Upper lobe of left lung (tissue), 6 donors: ENCODE results near the gene CDH11. TPM values are rescaled to one million over a fixed set of nuclear protein-coding genes. Genes with fewer than 3 reads are reported as not detected.

Experiments
- ATAC-seq, 2 donors: fragments of 200-7000 bp; cut with Tn5 transposase; one replicate each; pipeline ENCODE4 v1.9.1; 2022; ENCODE audit warnings: mild to moderate bottlenecking in 2 of 2, moderate library complexity in 2 of 2; ENCODE audit not compliant: low FRiP score in 2 of 2
- DNase-seq, 2 donors: peaks; one replicate each; pipeline ENCODE4 v3.0.0-alpha.2; 2019 to 2020
- H3K27ac ChIP-seq, 4 donors: fragments of 200-600 bp; sonication (generic); one replicate each; pipeline ENCODE4 v1.5.1; 2016 to 2019
- H3K27me3 ChIP-seq, 4 donors: fragments of 200-600 bp; sonication (generic); one replicate each; pipeline ENCODE4 v1.5.1; 2017 to 2019
- H3K36me3 ChIP-seq, 4 donors: fragments of 200-600 bp; sonication (generic); one replicate each; pipeline ENCODE4 v1.5.1; 2016 to 2019
- H3K4me1 ChIP-seq, 4 donors: fragments of 200-600 bp; sonication (generic); one replicate each; pipeline ENCODE4 v1.5.1; 2018 to 2019
- H3K4me3 ChIP-seq, 4 donors: fragments of 200-600 bp; sonication (generic); one replicate each; pipeline ENCODE4 v1.5.1; 2017 to 2019; ENCODE audit warnings: mild to moderate bottlenecking in 2 of 4, moderate library complexity in 1 of 4
- H3K9me3 ChIP-seq, 4 donors: fragments of 200-600 bp; sonication (generic); one replicate each; pipeline ENCODE4 v1.5.1; 2018 to 2019
- CTCF ChIP-seq, 6 experiments: fragments of 450-650 bp in 4 of 6; fragments of 200-600 bp in 2 of 6; sonication (generic) in 2 of 6; IDR thresholded peaks; one replicate each; pipeline ENCODE4 v1.5.1; 2016 to 2019; ENCODE audit warnings: antibody characterized with exemption in 6 of 6
- EP300 ChIP-seq, 4 donors: sonication (generic); formaldehyde crosslinking; IDR thresholded peaks; one replicate each; pipeline ENCODE4 v1.5.1; 2017; ENCODE audit warnings: antibody characterized with exemption in 4 of 4, control low read depth in 2 of 4
- POLR2A ChIP-seq, 4 donors: fragments of 450-650 bp; IDR thresholded peaks; one replicate each; pipeline ENCODE4 v1.5.1; 2016 to 2017; ENCODE audit warnings: antibody characterized with exemption in 4 of 4, mild to moderate bottlenecking in 2 of 4
- POLR2AphosphoS5 ChIP-seq, 2 donors: sonication (generic); formaldehyde crosslinking; IDR thresholded peaks; one replicate each; pipeline ENCODE4 v1.5.1; 2017; ENCODE audit warnings: antibody characterized with exemption in 2 of 2
- WGBS, 2 donors: methylation state at CpG; one replicate each; pipeline ENCODE4 v1.1.5; 2017 to 2018; 5-methylcytosine and 5-hydroxymethylcytosine counted together
- total RNA-seq, 6 donors: library from RNA; depleted of rRNA in 4 of 6; stranded (reverse); fragments of >200 nt in 4 of 6; gene quantifications; one replicate each; pipeline versions ENCODE4 v1.1.0 to v1.2.1, GENCODE V29; 2016 to 2021
- donor health status: DM: no; HTN: no; CAD: no; lungs with moderate emphysema.
- donor health status: DM: no; HTN: yes; CAD: no; lungs with severe emphysema.

Gene CDH11
- total RNA-seq, 6 donors from 2014 or later: 20.9 to 164 (median 74.2) TPM

GRCh38 chr16:65116216-65116615 is 5.6 kb downstream of the CDH11 start:
- Histone ChIP-seq H3K4me3 (no peak overlapping the region), H3K27ac (peak overlapping the region in 1 of 4 donors; percentile 4), H3K4me1 (peaks cover 0 to 7% (median 0%) of the 10 kb centered on the region in 4 donors), H3K36me3 (no peaks in the 10 kb centered on the region), H3K9me3 (no peaks in the 10 kb centered on the region), H3K27me3 (peaks cover 0 to 2% (median 0%) of the 10 kb centered on the region in 4 donors)
- WGBS, 2 donors: 66 to 70% methylated on average over 4 of the region's 4 CpGs
- ATAC-seq (no peak), DNase-seq (no peak)
- TF ChIP-seq CTCF (IDR thresholded peaks at IDR 0.05): no peak
- TF ChIP-seq POLR2AphosphoS5 (IDR thresholded peaks at IDR 0.05): no peak
- TF ChIP-seq POLR2A (IDR thresholded peaks at IDR 0.05): no peak
- TF ChIP-seq EP300 (IDR thresholded peaks at IDR 0.05): no peak

DNA sequence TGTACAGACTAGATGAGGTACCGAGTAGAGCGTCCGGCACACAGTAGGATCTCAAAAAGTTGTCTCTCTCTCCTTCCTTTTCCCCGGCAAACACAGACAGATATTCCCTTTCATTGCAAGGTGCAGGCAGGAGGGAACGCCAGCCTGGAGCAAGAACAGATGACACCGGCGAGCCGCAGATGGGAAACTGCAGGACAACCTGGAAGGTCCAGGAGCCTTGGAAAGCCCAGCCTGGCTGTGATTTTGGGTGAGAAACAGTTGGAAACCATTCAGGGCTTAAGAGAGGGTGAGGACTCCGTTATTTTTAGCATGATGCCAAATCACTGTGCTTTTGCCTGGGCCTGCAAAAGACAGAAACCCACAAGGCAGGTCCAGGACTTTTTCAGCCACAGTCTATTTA is 7.3 kb downstream of the CDH11 start:
- Histone ChIP-seq H3K9me3 (no peaks in the 10 kb centered on the region), H3K27me3 (no peaks in the 10 kb centered on the region), H3K4me1 (no peaks in the 10 kb centered on the region), H3K27ac (no peak overlapping the region), H3K36me3 (no peaks in the 10 kb centered on the region), H3K4me3 (no peak overlapping the region)
- DNase-seq (no peak), ATAC-seq (no peak)
- WGBS, 2 donors: 84 to 85% methylated on average over 9 of the region's 9 CpGs
- TF ChIP-seq POLR2A (IDR thresholded peaks at IDR 0.05): no peak
- TF ChIP-seq POLR2AphosphoS5 (IDR thresholded peaks at IDR 0.05): no peak
- TF ChIP-seq CTCF (IDR thresholded peaks at IDR 0.05): no peak
- no peak for TF ChIP-seq EP300 (IDR thresholded peaks at IDR 0.05)

- ATAC-seq (no peak), DNase-seq (no peak)
- Histone ChIP-seq H3K4me3 (no peak overlapping the region), H3K27ac (no peak overlapping the region), H3K27me3 (no peaks in the 10 kb centered on the region), H3K36me3 (no peaks in the 10 kb centered on the region), H3K9me3 (no peaks in the 10 kb centered on the region), H3K4me1 (no peaks in the 10 kb centered on the region)
- WGBS, 2 donors: 89 to 91% methylated on average over 5 of the region's 5 CpGs
- no peak for TF ChIP-seq CTCF (IDR thresholded peaks at IDR 0.05)
- TF ChIP-seq POLR2A (IDR thresholded peaks at IDR 0.05): no peak
- no peak for TF ChIP-seq EP300 (IDR thresholded peaks at IDR 0.05)
- TF ChIP-seq POLR2AphosphoS5 (IDR thresholded peaks at IDR 0.05): no peak
Observed at GRCh38 chr16:65113441-65113840, 8.4 kb downstream of the CDH11 start.

DNA sequence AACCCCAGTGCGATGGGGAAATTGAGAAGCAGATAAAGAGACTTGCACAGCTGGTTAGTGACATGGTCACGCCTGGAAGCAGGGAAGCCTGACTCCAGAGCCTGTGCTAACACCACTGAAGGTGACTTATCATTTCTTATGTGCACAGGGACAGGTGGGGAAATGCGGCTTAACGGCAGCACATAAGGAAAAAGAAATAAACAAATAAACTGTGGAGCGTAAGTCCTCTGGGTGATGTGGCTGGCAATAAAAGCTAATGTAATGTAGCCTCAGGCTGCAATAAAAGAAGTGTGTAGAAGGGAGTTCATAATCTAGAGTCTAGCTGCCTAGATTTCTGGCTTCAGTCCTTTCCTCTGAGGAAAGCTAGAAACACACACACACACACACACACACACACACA is 10.6 kb downstream of the CDH11 start:
- ATAC-seq (no peak), DNase-seq (no peak)
- Histone ChIP-seq H3K4me1 (no peaks in the 10 kb centered on the region), H3K9me3 (no peaks in the 10 kb centered on the region), H3K27ac (no peak overlapping the region), H3K36me3 (no peaks in the 10 kb centered on the region), H3K27me3 (no peaks in the 10 kb centered on the region), H3K4me3 (no peak overlapping the region)
- TF ChIP-seq POLR2A (IDR thresholded peaks at IDR 0.05): no peak
- TF ChIP-seq EP300 (IDR thresholded peaks at IDR 0.05): no peak
- TF ChIP-seq CTCF (IDR thresholded peaks at IDR 0.05): no peak
- no peak for TF ChIP-seq POLR2AphosphoS5 (IDR thresholded peaks at IDR 0.05)
- 71 to 86% methylated on average over 5 of the region's 5 CpGs for WGBS, 2 donors

DNA sequence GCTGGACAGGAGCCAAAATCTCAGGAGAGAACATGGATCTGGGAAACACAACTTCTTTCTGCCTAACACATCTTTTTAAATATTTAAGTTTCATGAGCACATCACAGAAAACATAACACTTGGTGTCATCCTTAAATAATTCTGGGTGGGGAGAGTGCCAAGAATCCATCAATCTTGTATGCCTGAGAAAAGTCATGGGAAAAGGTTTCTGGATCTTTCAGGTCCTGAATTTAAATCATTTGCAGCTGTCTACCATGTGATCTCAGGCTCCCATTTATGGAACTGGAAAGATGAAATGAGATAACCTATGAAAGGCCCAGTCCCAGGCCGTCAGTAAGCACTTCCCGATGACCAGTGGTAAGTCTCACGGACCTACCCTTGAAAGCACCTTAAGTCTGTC is 15.1 kb downstream of the CDH11 start:
- Histone ChIP-seq H3K9me3 (no peaks in the 10 kb centered on the region), H3K4me1 (no peaks in the 10 kb centered on the region), H3K27ac (no peak overlapping the region), H3K27me3 (no peaks in the 10 kb centered on the region), H3K4me3 (no peak overlapping the region), H3K36me3 (no peaks in the 10 kb centered on the region)
- DNase-seq (no peak), ATAC-seq (no peak)
- no peak for TF ChIP-seq POLR2A (IDR thresholded peaks at IDR 0.05)
- TF ChIP-seq EP300 (IDR thresholded peaks at IDR 0.05): no peak
- no peak for TF ChIP-seq POLR2AphosphoS5 (IDR thresholded peaks at IDR 0.05)
- TF ChIP-seq CTCF (IDR thresholded peaks at IDR 0.05): no peak
- 63 to 77% methylated on average over 2 to 3 of the region's 3 CpGs for WGBS, 2 donors
